SK-N-SH treated with all-trans-retinoic acid at 6 μM for 48 hours (cell line): ENCODE data around the gene XRCC4.
"Not testable (repeated sequence)": the region's sequence is repeated elsewhere in the genome, so short reads cannot be mapped to it uniquely, and the experiment has no call there.

Experiments used
- ATAC-seq: fragments of 200-7000 bp; cut with Tn5 transposase; 3 replicates; pipeline ENCODE4 v1.9.1; 2020; ENCODE audit warnings: mild to moderate bottlenecking, moderate library complexity
- BACH2 ChIP-seq: fragments of 250-450 bp; sonication (Bioruptor Pico); IDR thresholded peaks from 2 replicates; pipeline ENCODE4 v1.9.0; 2021; ENCODE audit warnings: mild to moderate bottlenecking, borderline replicate concordance
- CSDC2 ChIP-seq: fragments of 250-450 bp; sonication (Bioruptor Pico); IDR thresholded peaks from 2 replicates; pipeline ENCODE4 v1.5.0; 2020; ENCODE audit warnings: mild to moderate bottlenecking, moderate library complexity
- CSRNP3 ChIP-seq: fragments of 250-450 bp; sonication (Bioruptor Pico); IDR thresholded peaks from 2 replicates; pipeline ENCODE4 v1.5.1; 2021; ENCODE audit warnings: mild to moderate bottlenecking, moderate library complexity
- ESRRG ChIP-seq: fragments of 250-450 bp; sonication (Bioruptor Pico); IDR thresholded peaks from 2 replicates; pipeline ENCODE4 v1.6.1; 2021; ENCODE audit warnings: mild to moderate bottlenecking
- ISL1 ChIP-seq: fragments of 250-450 bp; sonication (Bioruptor Pico); IDR thresholded peaks from 2 replicates; pipeline ENCODE4 v2.1.2; 2022; ENCODE audit warnings: mild to moderate bottlenecking, moderate library complexity
- OSR1 ChIP-seq: fragments of 250-450 bp; sonication (Bioruptor Pico); IDR thresholded peaks from 2 replicates; pipeline ENCODE4 v1.8.0; 2022; ENCODE audit warnings: moderate library complexity, mild to moderate bottlenecking, inconsistent platforms
- PPARA ChIP-seq: fragments of 250-450 bp; sonication (Bioruptor Pico); IDR thresholded peaks from 2 replicates; pipeline ENCODE4 v1.5.0; 2020; ENCODE audit warnings: mild to moderate bottlenecking, borderline replicate concordance
- SNAI2 ChIP-seq: fragments of 250-450 bp; sonication (Bioruptor Pico); IDR thresholded peaks from 2 replicates; pipeline ENCODE4 v1.5.0; 2020; ENCODE audit warnings: mild to moderate bottlenecking, moderate library complexity
- TOX ChIP-seq: fragments of 250-450 bp; sonication (Bioruptor Pico); IDR thresholded peaks from 2 replicates; pipeline ENCODE4 v1.8.0; 2021; ENCODE audit warnings: mild to moderate bottlenecking, moderate library complexity, borderline replicate concordance
- TSHZ2 ChIP-seq: fragments of 250-450 bp; sonication (Bioruptor Pico); IDR thresholded peaks from 2 replicates; pipeline ENCODE4 v1.5.0; 2020; ENCODE audit warnings: mild to moderate bottlenecking, moderate library complexity
- ZC3H10 ChIP-seq: fragments of 250-450 bp; sonication (Bioruptor Pico); IDR thresholded peaks from 2 replicates; pipeline ENCODE4 v1.5.1; 2021; ENCODE audit warnings: mild to moderate bottlenecking, moderate library complexity
- ZFP3 ChIP-seq: fragments of 250-450 bp; sonication (Bioruptor Pico); IDR thresholded peaks from 2 replicates; pipeline ENCODE4 v1.5.0; 2020; ENCODE audit warnings: mild to moderate bottlenecking, moderate library complexity
- ZFP30 ChIP-seq: fragments of 450-650 bp; formaldehyde crosslinking; IDR thresholded peaks from 2 replicates; pipeline ENCODE4 v1.5.0; 2022; ENCODE audit warnings: mild to moderate bottlenecking, moderate library complexity
- ZNF70 ChIP-seq: fragments of 450-650 bp; formaldehyde crosslinking; IDR thresholded peaks from 2 replicates; pipeline ENCODE4 v1.5.0; 2020; ENCODE audit warnings: mild to moderate bottlenecking, moderate library complexity
- ZNF8 ChIP-seq: fragments of 450-650 bp; formaldehyde crosslinking; IDR thresholded peaks from 2 replicates; pipeline ENCODE4 v1.5.0; 2020; ENCODE audit warnings: mild to moderate bottlenecking, moderate library complexity
- TF ChIP-seq, protein P1 (sequence below): fragments of 250-450 bp; sonication (Bioruptor Pico); IDR thresholded peaks from 2 replicates; pipeline ENCODE4 v1.8.0; 2020; ENCODE audit warnings: mild to moderate bottlenecking, moderate library complexity, borderline replicate concordance

XRCC4 gene

GRCh38 chr5:83256091-83256780, 178.9 kb downstream of the XRCC4 start:
- TF ChIP-seq CSRNP3 (no peak), ZFP30 (CRISPR knock-in tag) (no peak), SNAI2 (CRISPR knock-in tag) (no peak)
- no peak for ATAC-seq

- ATAC-seq: not testable (repeated sequence)
Observed at GRCh38 chr5:83257684-83258083, 180.3 kb downstream of the XRCC4 start.

- no peak for ATAC-seq
- peak; percentile 65 for TF ChIP-seq ISL1 (CRISPR knock-in tag)
- no peak for TF ChIP-seq TSHZ2 (CRISPR knock-in tag)
- no peak for TF ChIP-seq BACH2 (CRISPR knock-in tag)
- no peak for TF ChIP-seq ZNF70 (CRISPR knock-in tag)
- no peak for TF ChIP-seq TOX (CRISPR knock-in tag)
- TF ChIP-seq PPARA: no peak
- TF ChIP-seq, all 23 proteins: peak for 1
Observed at GRCh38 chr5:83265318-83265717, 188.0 kb downstream of the XRCC4 start.

GRCh38 chr5:83270311-83270710, 193.0 kb downstream of the XRCC4 start:
- TF ChIP-seq CSDC2 (CRISPR knock-in tag): no peak
- no peak for TF ChIP-seq TOX (CRISPR knock-in tag)
- TF ChIP-seq ESRRG (CRISPR knock-in tag): no peak
- TF ChIP-seq ZFP3 (CRISPR knock-in tag): no peak
- no peak for TF ChIP-seq OSR1 (CRISPR knock-in tag)
- TF ChIP-seq, protein P1, sequence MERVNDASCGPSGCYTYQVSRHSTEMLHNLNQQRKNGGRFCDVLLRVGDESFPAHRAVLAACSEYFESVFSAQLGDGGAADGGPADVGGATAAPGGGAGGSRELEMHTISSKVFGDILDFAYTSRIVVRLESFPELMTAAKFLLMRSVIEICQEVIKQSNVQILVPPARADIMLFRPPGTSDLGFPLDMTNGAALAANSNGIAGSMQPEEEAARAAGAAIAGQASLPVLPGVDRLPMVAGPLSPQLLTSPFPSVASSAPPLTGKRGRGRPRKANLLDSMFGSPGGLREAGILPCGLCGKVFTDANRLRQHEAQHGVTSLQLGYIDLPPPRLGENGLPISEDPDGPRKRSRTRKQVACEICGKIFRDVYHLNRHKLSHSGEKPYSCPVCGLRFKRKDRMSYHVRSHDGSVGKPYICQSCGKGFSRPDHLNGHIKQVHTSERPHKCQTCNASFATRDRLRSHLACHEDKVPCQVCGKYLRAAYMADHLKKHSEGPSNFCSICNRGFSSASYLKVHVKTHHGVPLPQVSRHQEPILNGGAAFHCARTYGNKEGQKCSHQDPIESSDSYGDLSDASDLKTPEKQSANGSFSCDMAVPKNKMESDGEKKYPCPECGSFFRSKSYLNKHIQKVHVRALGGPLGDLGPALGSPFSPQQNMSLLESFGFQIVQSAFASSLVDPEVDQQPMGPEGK: no peak
- no peak for TF ChIP-seq PPARA
- TF ChIP-seq ZNF8 (CRISPR knock-in tag): no peak
- no peak for TF ChIP-seq ZC3H10 (CRISPR knock-in tag)
- TF ChIP-seq CSRNP3: no peak
- TF ChIP-seq, all 23 proteins: peak for 0
- no peak for ATAC-seq

GRCh38 chr5:83277154-83277553, 199.8 kb downstream of the XRCC4 start:
- ATAC-seq: no peak
- TF ChIP-seq TSHZ2 (CRISPR knock-in tag) (no peak), ZNF70 (CRISPR knock-in tag) (no peak)
